KOPT-K1 (cell line): ENCODE data around the gene EPHA4.

Experiments
- H3K27ac ChIP-seq: fragments of 200-600 bp; sonication (generic); 2 replicates; pipeline ENCODE4 v1.5.1; 2016; ENCODE audit warnings: antibody characterized with exemption, mild to moderate bottlenecking, low read depth, low read length; ENCODE audit not compliant: poor library complexity, severe bottlenecking
- H3K36me3 ChIP-seq: fragments of 200-600 bp; sonication (generic); 2 replicates; pipeline ENCODE4 v1.5.1; 2017; ENCODE audit warnings: antibody characterized with exemption, mild to moderate bottlenecking, low read length, moderate library complexity; ENCODE audit not compliant: insufficient read depth
- H3K9me3 ChIP-seq: fragments of 200-600 bp; sonication (generic); 2 replicates; pipeline ENCODE4 v1.5.1; 2017; ENCODE audit warnings: antibody characterized with exemption, low read length, mild to moderate bottlenecking; ENCODE audit not compliant: insufficient read depth, poor library complexity, severe bottlenecking

EPHA4 gene

GRCh38 chr2:221466744-221467143 lies 105.4 kb downstream of the EPHA4 start:
- Histone ChIP-seq H3K9me3 (no peaks in the 10 kb centered on the region), H3K27ac (no peak overlapping the region), H3K36me3 (no peaks in the 10 kb centered on the region)

GRCh38 chr2:221465776-221466175 lies 106.3 kb downstream of the EPHA4 start:
- Histone ChIP-seq H3K27ac (no peak overlapping the region), H3K36me3 (no peaks in the 10 kb centered on the region), H3K9me3 (no peaks in the 10 kb centered on the region)

- Histone ChIP-seq H3K27ac (no peak overlapping the region), H3K9me3 (no peaks in the 10 kb centered on the region), H3K36me3 (no peaks in the 10 kb centered on the region)
These were observed 107.1 kb downstream of the EPHA4 start for GRCh38 chr2:221464971-221465370.

GRCh38 chr2:221463241-221463896 lies 108.7 kb downstream of the EPHA4 start:
- Histone ChIP-seq H3K36me3 (no peaks in the 10 kb centered on the region), H3K27ac (no peak overlapping the region), H3K9me3 (no peaks in the 10 kb centered on the region)

- Histone ChIP-seq H3K27ac (no peak overlapping the region), H3K9me3 (no peaks in the 10 kb centered on the region), H3K36me3 (no peaks in the 10 kb centered on the region)
These were observed 110.2 kb downstream of the EPHA4 start for GRCh38 chr2:221461901-221462300.

GRCh38 chr2:221460136-221460535 lies 112.0 kb downstream of the EPHA4 start:
- Histone ChIP-seq H3K36me3 (no peaks in the 10 kb centered on the region), H3K9me3 (no peaks in the 10 kb centered on the region), H3K27ac (no peak overlapping the region)

GRCh38 chr2:221458578-221458977 lies 113.5 kb downstream of the EPHA4 start:
- Histone ChIP-seq H3K36me3 (no peaks in the 10 kb centered on the region), H3K27ac (no peak overlapping the region), H3K9me3 (no peaks in the 10 kb centered on the region)

GRCh38 chr2:221455214-221455613 lies 116.9 kb downstream of the EPHA4 start:
- H3K36me3 ChIP-seq, result no peaks in the 10 kb centered on the region
- no peaks in the 10 kb centered on the region for H3K9me3 ChIP-seq

GRCh38 chr2:221454459-221455105 lies 117.5 kb downstream of the EPHA4 start:
- Histone ChIP-seq H3K27ac (no peak overlapping the region), H3K9me3 (no peaks in the 10 kb centered on the region), H3K36me3 (no peaks in the 10 kb centered on the region)

More at GRCh38 chr2:221455214-221455613, 116.9 kb downstream of the EPHA4 start:
- H3K27ac ChIP-seq, result no peak overlapping the region

GRCh38 chr2:221451862-221452788 lies 120.0 kb downstream of the EPHA4 start:
- Histone ChIP-seq H3K9me3 (no peaks in the 10 kb centered on the region), H3K27ac (no peak overlapping the region)

GRCh38 chr2:221450280-221450679 lies 121.8 kb downstream of the EPHA4 start:
- Histone ChIP-seq H3K27ac (no peak overlapping the region), H3K36me3 (no peaks in the 10 kb centered on the region), H3K9me3 (no peaks in the 10 kb centered on the region)

More at GRCh38 chr2:221451862-221452788, 120.0 kb downstream of the EPHA4 start:
- H3K36me3 ChIP-seq, result no peaks in the 10 kb centered on the region

GRCh38 chr2:221449406-221449805 lies 122.7 kb downstream of the EPHA4 start:
- Histone ChIP-seq H3K36me3 (no peaks in the 10 kb centered on the region), H3K9me3 (no peaks in the 10 kb centered on the region), H3K27ac (no peak overlapping the region)

GRCh38 chr2:221448844-221449390 lies 123.2 kb downstream of the EPHA4 start:
- Histone ChIP-seq H3K27ac (no peak overlapping the region), H3K36me3 (no peaks in the 10 kb centered on the region), H3K9me3 (no peaks in the 10 kb centered on the region)

- H3K9me3 ChIP-seq, result no peaks in the 10 kb centered on the region
- no peaks in the 10 kb centered on the region for H3K36me3 ChIP-seq
- H3K27ac ChIP-seq, result no peak overlapping the region
These were observed 123.9 kb downstream of the EPHA4 start for GRCh38 chr2:221448057-221448843.
